ENCODE results near the gene VSTM2L.

Gene VSTM2L

DNA sequence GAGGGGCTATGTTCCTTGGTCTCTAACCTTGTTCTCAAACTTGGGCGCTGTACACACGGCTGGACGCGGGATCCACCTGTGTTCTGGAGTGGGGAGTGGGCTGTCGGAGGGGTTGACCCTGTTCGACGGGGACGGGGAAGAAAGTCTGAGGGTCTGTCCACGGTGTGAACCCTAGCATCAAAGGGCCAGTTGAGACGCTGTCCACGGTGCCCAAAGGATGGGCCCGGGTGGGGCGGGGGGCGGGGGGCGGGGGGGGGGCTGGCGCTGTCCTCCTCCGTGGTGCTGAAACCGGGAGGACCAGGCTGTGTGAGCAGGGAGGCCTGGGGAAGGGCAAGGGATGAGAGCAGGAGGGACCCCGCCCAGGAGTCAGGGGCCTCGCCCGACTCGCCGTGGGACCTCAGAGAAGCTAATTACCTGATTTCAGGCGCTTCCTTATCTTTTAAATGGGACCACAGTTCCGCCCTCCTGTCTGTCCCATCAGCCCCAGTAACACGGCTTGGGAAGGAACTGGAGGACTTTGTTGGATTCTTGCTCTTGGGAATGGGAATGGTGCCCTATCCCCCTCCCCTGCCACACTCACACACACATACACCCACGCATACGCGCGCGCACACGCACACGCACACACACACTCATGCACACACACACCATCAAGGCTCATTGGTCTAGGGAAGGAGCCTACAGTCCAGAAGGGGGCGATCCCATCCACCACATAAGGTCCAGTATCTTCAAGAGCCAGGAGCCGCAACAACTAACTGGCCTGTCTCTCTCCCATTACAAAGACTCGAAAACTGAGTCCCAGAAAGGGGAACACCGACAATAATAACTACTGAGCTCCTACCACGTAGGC lies 1.0 kb upstream of the VSTM2L start:
- no peak for DNase-seq

DNA sequence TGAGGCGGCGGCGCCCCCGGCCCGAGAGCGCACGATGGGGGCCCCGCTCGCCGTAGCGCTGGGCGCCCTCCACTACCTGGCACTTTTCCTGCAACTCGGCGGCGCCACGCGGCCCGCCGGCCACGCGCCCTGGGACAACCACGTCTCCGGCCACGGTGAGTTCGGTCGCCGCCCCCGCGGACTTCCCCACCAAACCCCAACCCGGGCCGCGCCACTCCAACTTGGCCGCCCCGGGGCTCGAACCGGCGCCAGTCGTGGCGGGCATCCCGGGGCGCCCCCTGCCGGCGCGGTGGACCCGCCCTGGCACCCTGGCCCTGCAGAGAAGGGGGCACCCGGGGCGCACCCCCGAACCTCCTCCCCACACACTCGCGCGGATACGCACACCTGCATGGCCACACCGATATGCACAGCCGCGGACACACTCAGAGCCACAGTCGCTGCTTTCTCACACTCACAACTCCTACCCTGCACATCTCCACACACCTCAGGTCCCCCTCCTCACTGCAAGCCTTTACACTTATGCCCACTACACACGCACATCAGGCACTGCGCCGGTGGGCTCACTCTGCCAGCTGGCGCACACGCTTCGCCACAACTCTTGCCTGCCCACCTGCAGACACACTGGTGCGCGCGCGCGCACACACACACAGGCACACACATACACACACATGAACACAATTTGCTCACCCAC lies 535 bp downstream of the VSTM2L start:
- no peak for DNase-seq

DNA sequence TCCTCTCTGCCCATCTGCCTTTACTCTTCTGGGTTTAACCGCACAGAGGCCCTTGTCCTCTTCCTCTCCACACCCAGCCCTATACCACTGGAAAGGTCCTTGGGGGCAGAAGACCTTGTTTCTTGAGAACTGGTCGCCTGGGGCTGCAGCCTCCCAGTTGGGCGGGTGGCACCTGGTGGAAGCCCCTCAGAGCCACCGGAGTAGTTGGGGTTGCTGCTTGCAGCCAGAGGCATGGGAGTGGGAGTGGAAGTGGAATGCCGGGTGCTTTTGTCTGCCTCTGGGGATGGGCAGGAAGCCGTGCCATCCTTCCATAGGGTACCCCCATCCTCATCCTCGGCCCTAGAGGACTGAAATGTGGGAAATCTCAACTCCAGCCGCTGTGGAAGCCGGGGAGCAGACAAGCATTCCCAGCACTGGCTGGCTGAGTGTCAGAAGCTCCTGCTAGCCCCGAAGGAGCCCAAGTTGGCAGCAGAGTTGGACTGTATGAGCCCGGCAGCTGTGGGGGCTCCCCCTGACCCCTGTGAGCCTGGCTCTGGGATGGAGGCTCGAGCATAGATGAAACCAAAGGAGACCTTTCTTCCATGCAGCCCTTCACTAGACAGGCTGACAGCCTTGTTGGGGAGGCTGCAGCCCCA lies 1.2 kb downstream of the VSTM2L start:
- DNase-seq = no peak

DNA sequence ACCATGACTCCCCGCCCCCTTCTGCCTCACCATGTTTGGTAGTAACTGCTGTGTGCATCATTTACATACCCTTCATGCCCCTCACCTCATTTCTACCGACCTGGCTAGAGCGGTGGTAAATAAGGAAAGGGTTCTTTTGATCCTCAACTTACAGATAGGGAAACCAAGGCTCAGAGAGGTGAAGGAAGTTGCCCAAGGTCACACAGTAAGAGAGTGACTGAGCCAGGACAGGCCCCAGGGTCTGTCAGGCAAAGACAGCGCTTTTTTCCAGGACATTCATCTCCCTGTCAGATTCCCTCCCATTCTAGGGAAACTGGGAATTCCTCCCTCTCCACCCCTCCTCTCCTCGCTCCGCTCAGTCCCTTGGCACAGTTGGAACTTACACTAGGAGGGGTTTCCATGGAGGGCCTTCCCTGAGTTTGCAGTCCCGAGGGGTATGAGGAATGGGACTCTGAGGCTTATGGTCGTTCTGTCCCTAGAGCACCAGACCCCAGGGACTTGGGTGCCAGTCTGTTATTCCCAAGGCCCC lies 2.0 kb downstream of the VSTM2L start:
- DNase-seq = no peak

DNA sequence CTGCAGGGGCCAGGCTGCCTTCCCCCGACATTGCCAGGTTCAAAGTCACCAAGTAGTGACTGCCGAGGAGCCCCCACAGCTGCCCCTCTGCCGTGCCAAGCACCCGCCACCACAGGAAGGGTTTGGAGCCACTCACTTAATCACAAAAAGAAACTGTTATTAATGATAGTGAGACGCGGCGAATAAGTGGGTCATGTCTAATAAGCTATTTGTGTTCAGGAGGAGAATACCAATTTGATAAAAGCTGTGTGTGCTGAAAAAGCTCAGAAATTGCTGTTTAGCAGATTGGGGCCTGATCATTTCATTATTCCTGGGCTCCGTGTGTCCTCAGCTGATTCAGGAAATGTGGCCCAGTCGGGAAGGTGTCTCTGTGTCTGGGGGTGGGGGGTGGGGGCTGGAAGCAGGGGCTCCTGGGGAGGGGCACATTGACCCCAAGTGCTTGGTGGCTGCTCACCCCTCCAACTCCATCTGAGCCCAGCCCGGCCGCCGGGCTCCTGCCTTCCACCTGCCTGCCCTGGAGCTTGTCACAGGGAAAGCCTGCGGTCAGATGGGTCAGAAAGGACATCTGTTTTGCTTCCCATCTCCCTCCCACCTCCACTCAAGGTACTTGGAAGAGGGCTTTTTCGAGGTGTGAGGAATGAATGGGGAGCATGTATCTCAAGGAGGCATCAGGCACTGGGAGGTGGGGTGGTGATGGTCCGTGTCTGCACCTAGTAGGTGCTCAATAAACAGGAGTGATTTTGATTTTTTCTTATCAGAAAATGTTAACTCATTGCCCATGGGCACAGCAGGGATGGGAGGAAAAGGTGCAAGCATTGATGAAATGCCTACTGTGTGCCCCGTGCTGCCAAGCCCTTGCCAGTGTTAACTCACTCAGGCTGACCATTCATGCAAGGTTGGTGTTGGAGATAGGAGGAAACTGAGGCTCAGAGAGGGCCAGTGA lies 3.0 kb downstream of the VSTM2L start:
- no peak for DNase-seq

DNA sequence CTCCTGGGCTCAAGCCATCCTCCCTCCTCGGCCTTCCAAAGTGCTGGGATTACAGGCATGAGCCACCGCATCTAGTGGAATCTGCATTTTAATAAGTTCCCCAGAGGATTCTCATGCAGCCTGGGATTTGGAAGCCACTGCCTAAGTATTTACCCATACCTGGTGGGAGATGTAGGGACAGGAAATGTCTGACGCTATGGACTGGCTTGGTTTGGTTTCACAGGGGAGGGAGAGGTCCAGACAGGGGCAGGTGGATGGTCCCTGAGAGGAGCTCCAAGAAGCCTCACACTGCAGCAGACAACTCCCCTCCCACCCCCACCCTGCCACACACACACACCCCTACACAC lies 4.4 kb downstream of the VSTM2L start:
- no peak for DNase-seq

DNA sequence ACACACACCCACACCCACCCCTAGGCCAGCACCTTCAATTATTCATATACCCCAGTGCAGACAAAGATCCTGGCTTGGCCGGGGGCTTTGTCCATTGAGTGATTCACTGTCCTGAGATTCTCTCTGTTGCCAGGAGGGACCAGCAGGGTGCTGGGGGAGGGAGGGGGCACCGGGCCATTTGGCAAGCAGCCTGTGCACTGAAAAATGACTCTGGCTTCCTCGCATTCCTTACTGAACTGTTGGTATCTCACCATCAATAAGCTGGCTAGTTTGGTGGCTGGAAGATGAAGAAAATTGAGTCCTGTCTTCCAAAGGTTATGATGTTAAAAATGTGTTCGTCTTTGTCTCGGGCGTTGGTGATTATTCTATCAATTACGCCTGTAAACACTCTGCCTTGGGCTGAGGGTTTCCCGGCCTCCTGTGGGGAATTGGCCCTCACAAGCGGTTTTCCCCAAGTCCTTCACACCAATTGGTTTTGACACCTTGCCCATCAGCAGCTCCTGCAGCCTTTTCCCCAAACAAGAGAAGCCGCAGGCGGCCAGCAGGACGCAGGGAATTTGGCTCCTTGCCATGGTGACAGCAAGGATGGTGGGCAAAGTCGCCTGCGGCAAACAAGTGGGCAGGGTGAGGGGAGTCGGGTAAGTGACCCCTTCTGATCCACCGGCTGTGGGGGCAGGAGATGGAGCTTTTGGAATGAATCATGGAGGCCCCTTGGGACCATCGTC lies 4.9 kb downstream of the VSTM2L start:
- no peak for DNase-seq

DNA sequence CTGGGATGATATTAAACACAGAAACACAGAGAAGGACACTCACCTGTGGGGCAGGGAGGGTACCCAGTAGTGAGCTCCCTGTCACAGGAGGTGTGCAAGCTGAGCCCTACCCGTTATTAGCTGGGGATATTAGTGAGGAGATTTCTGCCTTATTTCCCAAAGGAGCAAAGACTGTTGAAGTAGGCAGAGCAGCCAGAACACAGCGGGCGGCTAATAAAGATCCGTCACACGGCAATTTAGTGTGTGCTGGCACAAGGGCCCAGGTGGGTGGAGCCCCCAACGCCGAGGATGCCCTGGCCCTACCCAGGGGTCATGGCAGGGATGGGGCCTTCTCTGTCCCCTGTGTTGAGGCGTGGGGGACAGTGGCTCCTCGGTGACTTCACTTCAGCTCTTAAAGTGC lies 8.3 kb downstream of the VSTM2L start:
- DNase-seq = no peak

DNA sequence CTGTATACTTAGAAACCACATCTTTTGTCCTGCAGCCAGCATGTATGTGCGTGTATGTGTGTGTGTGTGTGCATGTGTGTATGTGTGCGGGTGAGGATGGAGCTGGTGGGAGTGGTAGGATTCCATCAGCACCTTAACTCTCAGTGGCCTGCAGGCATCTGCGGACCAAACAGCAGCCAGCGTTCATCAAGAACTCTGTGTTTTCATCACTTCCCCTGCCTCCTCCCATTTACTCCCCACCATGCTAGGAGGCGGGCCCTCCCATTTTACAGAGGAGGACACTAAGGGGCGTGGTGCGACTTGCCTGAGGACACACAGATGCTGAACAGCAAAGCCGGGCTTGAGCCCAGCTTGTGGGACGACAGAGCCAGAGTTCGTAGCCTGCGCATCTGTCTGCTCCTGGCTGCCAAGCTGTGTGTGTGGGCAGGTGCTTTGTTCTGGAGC lies 8.9 kb downstream of the VSTM2L start:
- no peak for DNase-seq

DNA sequence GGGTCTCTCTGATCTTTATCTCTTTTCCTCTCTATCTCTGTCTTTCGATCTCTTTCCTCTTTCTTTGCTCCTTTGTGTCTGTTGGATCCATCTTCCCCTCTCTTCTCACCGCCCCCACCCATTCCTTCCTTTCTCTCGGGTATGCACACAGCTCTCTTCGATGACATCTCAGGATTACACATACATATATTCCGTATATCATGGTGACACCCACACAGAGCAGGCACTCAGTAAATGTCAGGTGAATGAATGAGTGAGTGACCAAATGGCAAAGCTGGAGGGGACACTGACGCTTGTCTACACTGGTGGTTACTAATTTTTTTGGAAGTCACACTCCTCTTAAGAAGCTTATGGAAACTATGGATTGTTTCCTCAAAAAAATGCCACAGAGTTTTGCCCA lies 9.9 kb downstream of the VSTM2L start:
- no peak for DNase-seq

DNA sequence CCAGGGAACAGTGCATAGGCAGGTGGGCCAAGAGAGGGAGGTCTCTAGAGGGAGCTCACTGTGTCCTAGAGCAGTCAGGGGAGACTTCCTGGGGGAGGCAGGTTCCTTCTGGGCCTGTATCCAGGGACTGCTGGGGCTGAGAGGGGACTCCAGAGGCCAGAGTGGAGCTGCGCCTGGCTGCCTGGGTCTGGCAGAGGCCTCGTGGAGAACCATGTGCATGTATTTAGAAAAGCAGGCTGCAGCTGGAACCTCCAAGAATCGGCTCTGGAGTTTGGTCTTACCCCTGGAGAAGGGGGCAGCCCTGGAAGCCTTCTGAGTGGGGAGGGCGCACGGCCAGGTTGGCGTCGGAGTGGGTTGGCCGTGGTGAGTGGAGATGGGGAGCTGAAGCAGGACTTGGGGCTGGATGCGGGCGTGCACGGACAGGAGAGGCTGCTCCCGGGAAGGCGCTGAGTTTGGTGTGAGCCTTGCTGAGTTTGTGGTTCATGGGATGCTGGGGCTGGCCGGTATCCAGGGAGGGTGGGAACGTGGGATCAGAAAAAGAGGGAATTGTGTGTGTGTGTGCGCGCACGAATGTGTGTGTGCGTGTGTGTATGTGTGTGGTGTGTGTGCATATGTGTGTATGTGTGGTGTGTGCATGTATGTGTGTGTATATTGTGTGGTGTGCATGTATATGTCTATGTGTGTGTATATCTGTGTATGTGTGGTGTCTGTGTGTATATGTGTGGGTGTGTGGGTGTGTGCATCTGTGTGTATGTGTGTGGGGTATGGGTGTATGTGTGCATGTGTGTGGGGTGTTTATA lies 10.8 kb downstream of the VSTM2L start:
- DNase-seq = no peak

DNA sequence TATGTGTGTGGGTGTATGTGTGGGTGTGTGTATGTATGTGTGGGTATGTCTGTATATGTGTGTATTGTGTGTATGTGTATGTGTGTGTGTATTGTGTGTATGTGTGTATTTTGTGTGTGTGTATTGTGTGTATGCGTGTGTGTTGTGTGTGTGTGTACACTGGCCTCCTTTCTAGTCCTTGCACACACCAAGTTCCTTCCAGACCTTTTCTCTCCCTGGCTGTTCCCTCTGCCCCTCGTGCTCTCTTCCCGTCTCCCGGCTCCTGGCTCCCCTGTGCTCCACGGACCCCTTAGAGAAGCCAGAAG lies 11.4 kb downstream of the VSTM2L start:
- no peak for DNase-seq

DNA sequence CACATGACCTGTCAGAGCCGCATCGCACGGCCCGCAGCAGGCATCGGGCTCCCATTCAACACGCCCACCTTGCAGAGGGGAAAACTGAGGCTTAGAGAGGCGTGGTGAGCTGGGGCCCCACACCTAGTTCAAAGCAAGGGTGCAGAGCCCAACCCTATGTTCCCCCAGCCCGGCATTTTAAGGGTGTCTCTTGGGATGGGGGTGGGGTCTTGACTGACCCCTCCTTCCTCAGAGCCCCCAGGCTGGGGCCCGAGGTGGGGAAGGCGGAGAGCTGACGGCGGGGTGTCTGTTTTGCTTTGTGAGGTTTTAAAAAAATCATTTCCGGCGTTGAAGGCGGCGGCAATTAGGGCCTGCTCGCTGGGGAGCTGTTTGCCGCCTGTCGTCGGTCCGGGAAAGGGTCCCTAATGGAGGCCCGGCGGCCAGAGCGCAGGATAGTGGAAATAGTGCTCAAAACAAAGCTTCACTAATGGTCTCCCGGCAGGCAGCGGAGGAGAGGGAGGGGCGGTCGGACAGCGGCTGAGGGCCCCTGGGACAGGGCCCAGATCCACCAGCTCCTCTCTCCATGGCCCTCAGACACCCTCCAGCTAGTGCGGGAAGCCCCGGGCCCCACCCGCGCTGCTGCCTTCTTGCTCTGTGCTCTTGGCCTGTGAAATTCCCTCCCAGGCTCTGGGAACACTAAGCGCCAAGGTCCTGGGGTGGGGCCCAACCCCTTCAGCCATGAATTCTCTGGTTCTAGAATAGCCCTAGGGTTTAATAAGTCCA lies 11.9 kb downstream of the VSTM2L start:
- DNase-seq = peak; percentile 64

DNA sequence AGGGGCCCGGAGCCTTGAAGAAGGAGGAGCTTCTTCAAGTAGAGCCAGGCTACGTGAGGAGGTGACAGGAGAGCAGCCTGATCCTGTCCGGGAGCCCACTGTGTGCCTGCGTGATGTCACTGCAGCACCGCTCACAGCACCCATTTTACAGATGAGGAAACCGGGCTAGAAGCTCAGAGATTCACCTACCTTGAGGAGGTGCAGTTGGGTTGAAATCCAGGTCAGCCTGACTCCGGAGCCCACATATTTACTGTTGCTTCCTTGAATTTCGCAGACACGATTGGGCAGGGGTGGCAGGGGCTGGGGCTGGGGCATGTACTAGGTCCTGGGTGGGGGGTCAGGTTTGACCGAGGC lies 12.5 kb downstream of the VSTM2L start:
- no peak for DNase-seq

DNA sequence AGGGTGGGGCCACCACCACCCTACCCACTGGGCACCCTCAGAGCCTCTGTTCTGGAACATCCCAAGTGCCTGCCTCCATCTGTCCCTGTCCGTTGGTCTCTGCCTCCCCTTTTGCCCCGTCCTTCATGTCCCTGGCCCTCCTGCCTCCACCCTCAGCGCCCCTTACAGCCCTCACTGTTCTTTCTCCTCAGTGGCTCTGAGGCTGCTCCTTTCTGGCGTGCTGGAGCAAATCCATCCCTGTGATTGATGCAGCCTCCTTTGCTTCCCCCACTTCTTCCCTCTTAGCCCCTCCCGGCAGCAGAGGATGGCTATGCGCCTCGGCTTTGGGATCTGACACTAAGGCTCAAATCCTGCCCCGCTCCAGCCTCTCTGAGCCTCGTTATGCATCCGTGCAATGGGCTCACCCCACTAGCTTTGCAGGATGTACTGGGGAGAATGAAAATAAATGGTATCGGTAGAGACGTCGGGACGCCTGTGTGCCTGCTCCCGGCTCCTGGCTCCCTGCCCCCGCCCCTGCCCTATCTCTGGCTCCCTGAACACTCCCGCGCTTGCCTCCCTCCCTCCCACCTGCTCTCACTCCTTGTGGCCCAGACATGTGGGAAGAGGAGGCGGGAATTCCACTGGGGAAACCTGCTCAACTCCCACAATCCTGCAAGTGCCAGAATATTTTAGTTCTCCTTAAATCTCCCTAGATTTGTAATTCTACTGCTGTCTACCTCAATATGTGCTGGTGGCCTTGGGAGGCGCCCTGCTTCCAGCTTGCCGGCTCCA lies 13.1 kb downstream of the VSTM2L start:
- DNase-seq = no peak

DNA sequence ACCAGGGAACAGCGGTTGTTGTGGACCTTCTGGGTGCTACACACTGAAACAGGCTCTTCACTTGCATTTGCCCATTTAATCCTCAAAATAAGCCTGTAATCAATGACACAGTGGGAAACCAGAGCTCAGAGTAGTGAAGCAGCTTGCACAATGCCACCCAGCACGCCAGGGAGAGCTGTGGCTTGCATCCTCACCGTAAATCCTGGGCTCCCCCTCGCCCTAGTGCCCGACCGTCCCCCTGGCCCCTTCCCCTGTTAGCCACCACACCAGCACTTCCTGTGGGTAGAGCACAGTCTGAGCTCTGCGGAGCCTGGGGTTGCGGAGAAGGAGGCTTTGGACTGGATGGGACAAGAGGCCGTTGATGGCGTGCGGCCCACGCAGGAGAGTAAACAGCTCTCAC lies 14.5 kb downstream of the VSTM2L start:
- no peak for DNase-seq

DNA sequence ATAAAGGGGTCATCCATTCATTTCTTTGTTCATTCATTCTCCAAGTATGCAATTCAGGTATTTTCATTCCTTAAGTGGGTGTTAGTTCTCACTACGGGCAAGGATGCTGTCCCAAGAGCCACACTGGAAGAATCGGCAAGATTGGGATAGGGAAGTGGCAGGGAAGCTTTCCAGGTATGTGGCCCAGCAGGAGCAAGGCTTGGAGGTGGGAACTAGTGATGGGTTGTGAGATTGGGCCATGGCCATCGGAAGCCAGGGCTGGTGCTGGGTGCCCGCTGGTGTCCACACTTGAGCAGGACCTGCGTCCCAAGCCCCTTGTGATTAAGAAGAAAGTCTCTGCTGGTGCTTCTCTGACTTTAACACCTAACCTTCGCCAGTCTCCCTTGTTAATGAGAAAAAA lies 15.1 kb downstream of the VSTM2L start:
- DNase-seq = no peak

DNA sequence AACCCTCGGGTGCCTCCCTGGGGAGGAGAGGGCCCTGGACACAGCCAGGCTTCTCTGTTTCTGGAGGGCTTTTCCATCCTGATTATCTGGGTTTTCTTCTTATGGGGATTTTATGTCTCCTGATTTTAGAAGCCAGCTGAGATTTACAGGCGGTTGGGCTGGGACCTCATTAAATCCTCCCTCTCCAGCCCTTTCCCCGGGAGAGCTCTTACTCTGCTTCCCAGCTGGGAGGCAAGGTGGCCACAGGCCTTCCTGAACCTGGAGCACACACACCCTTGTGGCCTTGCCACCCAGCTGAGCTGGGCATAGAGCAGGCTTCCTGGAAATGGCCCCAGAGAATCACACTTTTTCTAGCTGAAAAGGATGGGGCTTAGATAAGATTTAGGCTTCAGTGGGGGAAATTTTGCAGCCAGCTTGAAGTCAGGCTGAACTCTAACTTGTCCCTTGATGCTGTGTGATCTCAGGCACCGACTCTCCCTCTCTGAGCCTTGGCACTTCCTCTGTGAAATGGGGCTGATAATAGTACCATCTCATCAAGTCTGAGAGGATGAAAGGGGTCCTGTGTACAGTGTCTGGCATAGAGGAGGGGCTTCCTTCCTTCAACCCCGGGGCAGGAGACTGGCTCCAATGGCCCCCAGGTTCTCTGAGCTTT lies 16.6 kb downstream of the VSTM2L start:
- no peak for DNase-seq

DNA sequence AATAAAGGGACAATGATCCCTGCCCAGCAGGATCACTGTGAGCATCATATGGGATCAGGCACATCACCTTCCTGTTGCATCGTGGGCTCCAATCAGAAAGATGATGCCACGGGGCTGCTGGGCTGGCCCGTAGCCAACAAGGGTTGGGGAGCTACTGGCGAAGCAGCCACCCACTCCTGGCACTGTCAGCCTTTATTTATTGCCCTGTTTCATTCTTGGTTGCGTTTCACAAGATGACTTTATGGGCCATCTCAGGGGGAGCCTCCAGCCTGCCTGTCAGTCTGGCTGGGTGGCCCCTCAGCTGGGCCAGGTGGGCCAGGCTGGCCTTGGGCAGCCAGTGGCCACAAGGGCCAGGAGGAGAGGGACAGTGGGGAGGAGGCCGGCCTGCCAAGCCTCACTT lies 17.3 kb downstream of the VSTM2L start:
- DNase-seq = no peak
